H1 (cell line): Measurements from ENCODE around the gene RASGEF1C. TPM values are rescaled to one million over a fixed set of nuclear protein-coding genes. Genes with fewer than 3 reads are reported as not detected.
A peak's percentile ranks its signal among the peaks of the same experiment; 100 is the strongest.

ENCODE experiments used
- CTCF ChIA-PET: fragments of 300-600 bp; sonication (Branson Sonifier 250); formaldehyde crosslinking; loops from one replicate; lab custom pipeline; 2021; ENCODE audit not compliant: partially characterized antibody; lab: Charles Lee
- POLR2A ChIA-PET: fragments of 300-600 bp; sonication (Branson Sonifier 250); formaldehyde crosslinking; loops from one replicate; lab custom pipeline; 2021; ENCODE audit warnings: inconsistent platforms; ENCODE audit not compliant: partially characterized antibody; lab: Charles Lee
- DNase-seq, 2 experiments: peaks; one replicate each; pipeline versions ENCODE4 v3.0.0 to v3.0.0-alpha.2; 2010 to 2022; ENCODE audit warnings: low spot score in 2 of 2, low read depth in 1 of 2, mixed read lengths in 1 of 2
- FAIRE-seq: peaks from 2 replicates; lab custom pipeline; 2011; peaks lifted over from hg19 to GRCh38; lab: Jason Lieb, UNC
- H2AFZ ChIP-seq: 2 replicates; pipeline ENCODE4 v1.8.1; 2012; ENCODE audit warnings: low read length, inconsistent platforms
- H2AK5ac ChIP-seq: 2 replicates; pipeline ENCODE4 v1.6.1; 2013; ENCODE audit warnings: low read depth, low read length
- H2BK120ac ChIP-seq: replicated peaks from 2 replicates; pipeline ENCODE3; 2013; ENCODE audit warnings: low read depth, low read length, inconsistent platforms
- H2BK12ac ChIP-seq: 2 replicates; pipeline ENCODE4 v1.6.1; 2013; ENCODE audit warnings: low read depth, low read length
- H2BK15ac ChIP-seq: 2 replicates; pipeline ENCODE4 v1.6.1; 2013; ENCODE audit warnings: low read length
- H2BK20ac ChIP-seq: 2 replicates; pipeline ENCODE4 v1.6.1; 2013; ENCODE audit warnings: low read length
- H2BK5ac ChIP-seq: 2 replicates; pipeline ENCODE4 v1.6.1; 2013; ENCODE audit warnings: low read depth, low read length
- H3K14ac ChIP-seq: 2 replicates; pipeline ENCODE4 v1.6.1; 2013; ENCODE audit warnings: inconsistent platforms; ENCODE audit not compliant: insufficient read length
- H3K18ac ChIP-seq: 2 replicates; pipeline ENCODE4 v1.6.1; 2013; ENCODE audit warnings: low read length; ENCODE audit errors: extremely low read depth
- H3K23ac ChIP-seq: 2 replicates; pipeline ENCODE4 v1.6.1; 2013; ENCODE audit warnings: inconsistent platforms; ENCODE audit not compliant: insufficient read length
- H3K23me2 ChIP-seq: 2 replicates; pipeline ENCODE4 v1.6.1; 2013; ENCODE audit warnings: low read depth, low read length
- H3K27ac ChIP-seq: 2 replicates; pipeline ENCODE4 v1.6.1; 2011; ENCODE audit warnings: low read depth, low read length, inconsistent platforms
- H3K27me3 ChIP-seq, 4 experiments: replicated peaks in 1 of 4; 1 replicate in 1 of 4; 2 replicates in 3 of 4; pipeline versions ENCODE4 v1.6.1 to v1.8.1; 2011 to 2013; ENCODE audit warnings: low read length in 3 of 4, mild to moderate bottlenecking in 3 of 4, inconsistent platforms in 2 of 4, mixed read lengths in 2 of 4, moderate library complexity in 1 of 4; ENCODE audit not compliant: control insufficient read depth in 3 of 4, insufficient read depth in 3 of 4; ENCODE audit errors: extremely low read depth in 1 of 4
- H3K36me3 ChIP-seq, 4 experiments: 2 replicates each; pipeline versions ENCODE4 v1.6.1 to v1.8.1; 2011 to 2013; ENCODE audit warnings: mild to moderate bottlenecking in 4 of 4, low read length in 3 of 4, moderate library complexity in 2 of 4, control low read depth in 1 of 4, inconsistent platforms in 1 of 4; ENCODE audit not compliant: insufficient read depth in 4 of 4, control insufficient read depth in 2 of 4
- H3K4ac ChIP-seq: replicated peaks from 2 replicates; pipeline ENCODE3; 2013; ENCODE audit warnings: low read length, low read depth, mixed read lengths, inconsistent platforms; ENCODE audit not compliant: insufficient read length
- H3K4me1 ChIP-seq, 4 experiments: replicated peaks in 1 of 4; 1 replicate in 1 of 4; 2 replicates in 3 of 4; pipeline versions ENCODE4 v1.6.1 to v1.8.1; 2011 to 2013; ENCODE audit warnings: low read length in 3 of 4, inconsistent platforms in 2 of 4, mixed read lengths in 1 of 4; ENCODE audit not compliant: insufficient read depth in 4 of 4, control insufficient read depth in 3 of 4
- H3K4me2 ChIP-seq, 2 experiments: 2 replicates each; pipeline versions ENCODE4 v1.6.1 to v1.8.1; 2011 to 2013; ENCODE audit warnings: low read depth in 2 of 2, low read length in 2 of 2, control low read depth in 1 of 2, inconsistent platforms in 1 of 2, mild to moderate bottlenecking in 1 of 2; ENCODE audit not compliant: insufficient read depth in 1 of 2
- H3K4me3 ChIP-seq, 4 experiments: fragments of 200-600, 300-600 bp in 1 of 4; sonication (generic), shearing (Covaris generic), sonication (Bioruptor Twin) in 1 of 4; 2 replicates each; pipeline versions ENCODE4 v1.5.1 to v1.8.1; 2011 to 2016; ENCODE audit warnings: low read length in 4 of 4, low read depth in 3 of 4, control low read depth in 2 of 4, inconsistent platforms in 2 of 4, mild to moderate bottlenecking in 2 of 4, mixed read lengths in 1 of 4, moderate library complexity in 1 of 4; ENCODE audit not compliant: insufficient read depth in 2 of 4; ENCODE audit errors: extremely low read depth in 1 of 4
- H3K56ac ChIP-seq: replicated peaks from 2 replicates; pipeline ENCODE3; 2013; ENCODE audit warnings: low read depth, mild to moderate bottlenecking, mixed read lengths, low read length, inconsistent platforms; ENCODE audit not compliant: insufficient read length
- H3K79me1 ChIP-seq: 2 replicates; pipeline ENCODE4 v1.6.1; 2013; ENCODE audit warnings: low read depth, low read length, control low read depth
- H3K79me2 ChIP-seq, 2 experiments: 2 replicates each; pipeline versions ENCODE4 v1.6.1 to v1.8.1; 2012 to 2013; ENCODE audit warnings: low read length in 2 of 2, mild to moderate bottlenecking in 2 of 2, inconsistent platforms in 1 of 2; ENCODE audit not compliant: insufficient read depth in 2 of 2, control insufficient read depth in 1 of 2
- H3K9ac ChIP-seq, 4 experiments: replicated peaks in 1 of 4; 1 replicate in 1 of 4; 2 replicates in 3 of 4; pipeline versions ENCODE4 v1.6.1 to v1.8.1; 2011 to 2013; ENCODE audit warnings: low read depth in 3 of 4, low read length in 3 of 4, control low read depth in 2 of 4, mild to moderate bottlenecking in 2 of 4, moderate library complexity in 2 of 4, inconsistent platforms in 1 of 4; ENCODE audit errors: extremely low read depth in 1 of 4
- H3K9me3 ChIP-seq, 2 experiments: 2 replicates each; pipeline versions ENCODE4 v1.6.1 to v1.8.1; 2012 to 2013; ENCODE audit warnings: mild to moderate bottlenecking in 2 of 2, moderate library complexity in 2 of 2, control low read depth in 1 of 2, inconsistent platforms in 1 of 2, low read depth in 1 of 2, low read length in 1 of 2, mixed read lengths in 1 of 2; ENCODE audit not compliant: insufficient read depth in 2 of 2
- H4K20me1 ChIP-seq, 2 experiments: replicated peaks in 1 of 2; 2 replicates each; pipeline versions ENCODE3 to v1.8.1; 2011 to 2013; ENCODE audit warnings: inconsistent platforms in 2 of 2, low read length in 2 of 2, mild to moderate bottlenecking in 1 of 2; ENCODE audit not compliant: insufficient read depth in 2 of 2, control insufficient read depth in 1 of 2
- H4K5ac ChIP-seq: 2 replicates; pipeline ENCODE4 v1.6.1; 2013; ENCODE audit warnings: low read length, low read depth, mixed read lengths, inconsistent platforms; ENCODE audit not compliant: insufficient read length
- H4K8ac ChIP-seq: 2 replicates; pipeline ENCODE4 v1.8.0; 2013; ENCODE audit warnings: mild to moderate bottlenecking, moderate library complexity, low read length, inconsistent platforms; ENCODE audit not compliant: insufficient read depth; ENCODE audit errors: extremely low read depth
- H4K91ac ChIP-seq: replicated peaks from 2 replicates; pipeline ENCODE3; 2013; ENCODE audit warnings: low read length, mixed read lengths, inconsistent platforms; ENCODE audit not compliant: insufficient read length
- EZH2 ChIP-seq: fragments of 200-600 bp; sonication (generic); IDR thresholded peaks from 2 replicates; pipeline ENCODE4 v1.7.1; 2012; ENCODE audit warnings: low read depth, mild to moderate bottlenecking, moderate library complexity, low read length, inconsistent platforms; ENCODE audit not compliant: severe bottlenecking
- TCF12 ChIP-seq: IDR thresholded peaks from 2 replicates; pipeline ENCODE4 v1.6.1; 2011; ENCODE audit warnings: low read depth, mild to moderate bottlenecking, low read length
- WGBS, 2 experiments: shearing (Covaris generic) in 1 of 2; methylation state at CpG; one replicate each; pipeline versions ENCODE4 v1.1.6 to v1.1.7; 2013 to 2015; ENCODE audit warnings: low lambda C conversion rate in 2 of 2, mixed read lengths in 2 of 2, inconsistent platforms in 1 of 2, low coverage in 1 of 2, missing lambda C conversion rate in 1 of 2; ENCODE audit not compliant: insufficient replicate concordance in 2 of 2, insufficient coverage in 1 of 2, insufficient read length in 1 of 2; ENCODE audit errors: extremely low coverage in 1 of 2, missing lambda C conversion rate in 1 of 2; 5-methylcytosine and 5-hydroxymethylcytosine counted together
- polyA plus RNA-seq, 7 experiments: library from polyadenylated mRNA; depleted of rRNA in 3 of 7; stranded (reverse) in 5 of 7; unstranded in 2 of 7; fragments of >200 nt in 5 of 7; fragments of 200-250 nt in 2 of 7; gene quantifications; 1 replicate in 5 of 7; 2 replicates in 1 of 7; 4 replicates in 1 of 7; pipeline versions ENCODE4 v1.2.1 to v1.2.3, GENCODE V29; 2011 to 2013; ENCODE audit warnings: missing spikeins in 2 of 7, mixed read lengths in 2 of 7
- total RNA-seq: library from RNA; stranded (reverse); fragmentation: NEBNext Ultra II Directional; extraction: Animal tissue kit (Norgen Biotek cat#: 25700); gene quantifications from 2 replicates; pipeline ENCODE4 v1.2.1, GENCODE V29; 2021
- TF ChIP-seq, protein P1 (sequence below): IDR thresholded peaks from 2 replicates; pipeline ENCODE4 v1.6.1; 2012; ENCODE audit warnings: low read length, inconsistent platforms

RASGEF1C gene
- total and polyA plus RNA-seq, 2 of the 8 experiments (the other 6 are each of a cell fraction or from before 2014, with no cell fraction given): 0.26 to 0.61 TPM

DNA sequence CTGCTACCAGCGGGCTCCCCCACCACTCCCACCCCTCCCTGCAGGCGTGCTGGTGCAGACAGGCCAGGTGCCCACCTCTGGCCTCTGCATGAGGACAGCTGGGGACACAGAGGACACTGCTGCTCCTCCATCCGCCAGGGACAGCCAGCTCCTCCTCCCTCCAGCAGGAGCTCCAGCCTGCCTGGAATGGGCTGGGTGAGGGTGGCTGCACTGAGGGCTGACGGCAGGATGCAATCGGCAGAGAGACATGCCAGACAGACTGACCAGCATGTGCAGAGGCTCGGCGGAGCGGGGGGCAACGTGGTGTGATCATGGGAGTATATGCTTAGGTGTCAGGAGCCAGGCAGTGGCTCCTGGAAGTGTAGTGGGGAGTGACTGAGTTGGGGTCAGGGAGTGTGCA is 68.4 kb downstream of the RASGEF1C start:
- Histone ChIP-seq H3K56ac (no peak overlapping the region), H2BK120ac (no peak overlapping the region), H3K4me1 (no peaks in the 10 kb centered on the region; a peak in 1 of 7 replicates), H3K27ac (no peak overlapping the region), H3K9me3 (no peaks in the 10 kb centered on the region), H3K4me3 (no peak overlapping the region), H4K5ac (no peak overlapping the region), H3K36me3 (no peaks in the 10 kb centered on the region), H2BK12ac (no peak overlapping the region), H3K18ac (no peak overlapping the region), H2AFZ (no peak overlapping the region), H3K9ac (no peak overlapping the region), H3K4ac (no peak overlapping the region), H3K79me2 (no peaks in the 10 kb centered on the region), H2BK5ac (no peak overlapping the region), H3K14ac (no peak overlapping the region), H4K91ac (no peak overlapping the region), H4K8ac (no peak overlapping the region), H2AK5ac (no peak overlapping the region), H3K4me2 (no peak overlapping the region), H3K27me3 (0 out of 7 replicates have a peak, but pooled peaks cover 0 to 2% (median 0%) of the 10 kb centered on the region in 4 experiments), H3K23ac (no peak overlapping the region), H2BK20ac (no peak overlapping the region), H3K23me2 (no peaks in the 10 kb centered on the region), H2BK15ac (no peak overlapping the region), H3K79me1 (no peaks in the 10 kb centered on the region), H4K20me1 (no peaks in the 10 kb centered on the region)
- CTCF ChIA-PET: interaction anchor here (1.2 to 1.9 kb wide), 3 partner anchors 12 to 49 kb away, joined by 4 to 5 read pairs (median 5); no protein-coding TSS in a partner anchor
- 74% methylated on average over 8 of the region's 9 CpGs; no CpG with 5 or more reads in 1 of the 2 experiments for WGBS, 2 experiments
- POLR2A ChIA-PET: no interaction called here
- DNase-seq (peak in 1 of 2 experiments; percentile 39), FAIRE-seq (no peak)
- no peak for TF ChIP-seq TCF12
- TF ChIP-seq, protein P1, sequence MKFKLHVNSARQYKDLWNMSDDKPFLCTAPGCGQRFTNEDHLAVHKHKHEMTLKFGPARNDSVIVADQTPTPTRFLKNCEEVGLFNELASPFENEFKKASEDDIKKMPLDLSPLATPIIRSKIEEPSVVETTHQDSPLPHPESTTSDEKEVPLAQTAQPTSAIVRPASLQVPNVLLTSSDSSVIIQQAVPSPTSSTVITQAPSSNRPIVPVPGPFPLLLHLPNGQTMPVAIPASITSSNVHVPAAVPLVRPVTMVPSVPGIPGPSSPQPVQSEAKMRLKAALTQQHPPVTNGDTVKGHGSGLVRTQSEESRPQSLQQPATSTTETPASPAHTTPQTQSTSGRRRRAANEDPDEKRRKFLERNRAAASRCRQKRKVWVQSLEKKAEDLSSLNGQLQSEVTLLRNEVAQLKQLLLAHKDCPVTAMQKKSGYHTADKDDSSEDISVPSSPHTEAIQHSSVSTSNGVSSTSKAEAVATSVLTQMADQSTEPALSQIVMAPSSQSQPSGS: no peak
- no peak for TF ChIP-seq EZH2
